H1 (cell line): ENCODE results near the gene PPP1R11. TPM values are rescaled to one million over a fixed set of nuclear protein-coding genes. Genes with fewer than 3 reads are reported as not detected.

Experiments used
- CEBPB ChIP-seq: IDR thresholded peaks from 2 replicates; pipeline ENCODE4 v1.6.1; 2012; ENCODE audit warnings: low read depth, low read length
- EGR1 ChIP-seq: IDR thresholded peaks from 2 replicates; pipeline ENCODE4 v1.6.1; 2011; ENCODE audit warnings: low read depth, low read length, borderline replicate concordance
- NANOG ChIP-seq: IDR thresholded peaks from 2 replicates; pipeline ENCODE4 v1.6.1; 2011; ENCODE audit warnings: low read length, low read depth, mild to moderate bottlenecking, inconsistent platforms; ENCODE audit not compliant: insufficient read depth, poor library complexity, severe bottlenecking
- YY1 ChIP-seq: IDR thresholded peaks from 2 replicates; pipeline ENCODE4 v1.6.1; 2011; ENCODE audit warnings: low read depth, mild to moderate bottlenecking, low read length
- polyA plus RNA-seq, 7 experiments: library from polyadenylated mRNA; depleted of rRNA in 3 of 7; stranded (reverse) in 5 of 7; unstranded in 2 of 7; fragments of >200 nt in 5 of 7; fragments of 200-250 nt in 2 of 7; gene quantifications; 1 replicate in 5 of 7; 2 replicates in 1 of 7; 4 replicates in 1 of 7; pipeline versions ENCODE4 v1.2.1 to v1.2.3, GENCODE V29; 2011 to 2013; ENCODE audit warnings: missing spikeins in 2 of 7, mixed read lengths in 2 of 7
- total RNA-seq: library from RNA; stranded (reverse); fragmentation: NEBNext Ultra II Directional; extraction: Animal tissue kit (Norgen Biotek cat#: 25700); gene quantifications from 2 replicates; pipeline ENCODE4 v1.2.1, GENCODE V29; 2021

PPP1R11 gene
- total and polyA plus RNA-seq, 2 of the 8 experiments (the other 6 are each of a cell fraction or from before 2014, with no cell fraction given) = 26.1 to 32.8 TPM

GRCh38 chr6:30074331-30075093, 7.5 kb downstream of the PPP1R11 start (continued):
- peak; percentile 53; the same call in 1 of the 2 replicates for TF ChIP-seq EGR1
- TF ChIP-seq YY1 = peak; percentile 20; the same call in 1 of the 2 replicates
- no peak for TF ChIP-seq NANOG
- TF ChIP-seq CEBPB = no peak
- TF ChIP-seq, all 59 proteins: peak for 9
